Mucosa of descending colon (tissue), 3 donors: Measurements from ENCODE around the gene XRCC3. TPM values are rescaled to one million over a fixed set of nuclear protein-coding genes. Genes with fewer than 3 reads are reported as not detected.

ENCODE experiments used
- ATAC-seq: fragments of 200-7000 bp; cut with Tn5 transposase; one replicate; pipeline ENCODE4 v1.9.1; 2020; ENCODE audit warnings: mild to moderate bottlenecking, moderate library complexity
- DNase-seq, 3 donors: peaks; one replicate each; pipeline ENCODE4 v3.0.0-alpha.2; 2020
- H3K36me3 ChIP-seq: fragments of 200-600 bp; one replicate; pipeline ENCODE4 v1.8.0; 2021; ENCODE audit warnings: low read depth, mild to moderate bottlenecking
- H3K4me1 ChIP-seq: fragments of 200-600 bp; one replicate; pipeline ENCODE4 v1.8.0; 2021; ENCODE audit warnings: low read depth, mild to moderate bottlenecking
- H3K4me3 ChIP-seq: fragments of 200-600 bp; one replicate; pipeline ENCODE4 v1.8.0; 2021; ENCODE audit warnings: mild to moderate bottlenecking
- H3K9me3 ChIP-seq: fragments of 200-600 bp; one replicate; pipeline ENCODE4 v1.8.0; 2021; ENCODE audit warnings: mild to moderate bottlenecking
- intact Hi-C, 2 donors: fragments of 100-400 bp; cut with DNase I in 1 of 2; cut with micrococcal nuclease in 1 of 2; formaldehyde crosslinking; loops; one replicate each; pipeline versions ENCODE4 v1.11.0 to v1.11.1; 2022; cut with DNase I, micrococcal nuclease
- total RNA-seq, 3 donors: library from RNA; stranded (reverse); fragmentation: NEBNext Ultra II Directional in 2 of 3; extraction: Animal tissue kit (Norgen Biotek cat#: 25700) in 2 of 3; gene quantifications; one replicate each; pipeline versions ENCODE4 v1.2.1 to v1.2.4, GENCODE V29; 2021 to 2023
- TF ChIP-seq, protein P1 (sequence below): fragments of 200-600 bp; IDR thresholded peaks from one replicate; pipeline ENCODE4 v1.8.0; 2022; ENCODE audit warnings: antibody characterized with exemption, mild to moderate bottlenecking
- donor health status: DM: no; HTN: no; CAD: no; lungs with moderate emphysema.
- donor health status: DM: no; HTN: no; CAD: no.
- donor health status: DM: no; HTN: yes; CAD: no.

Gene XRCC3
- total RNA-seq, 3 donors from 2014 or later, result 7.7 to 17.8 (median 11.0) TPM

GRCh38 chr14:103700753-103701490 is 14.3 kb downstream of the XRCC3 start:
- Histone ChIP-seq H3K36me3 (no peaks in the 10 kb centered on the region), H3K4me1 (peaks cover 14% of the 10 kb centered on the region), H3K4me3 (no peak overlapping the region), H3K9me3 (no peaks in the 10 kb centered on the region)
- ATAC-seq (no peak), DNase-seq (peak in 1 of 3 donors; percentile 26)
- TF ChIP-seq, protein P1, sequence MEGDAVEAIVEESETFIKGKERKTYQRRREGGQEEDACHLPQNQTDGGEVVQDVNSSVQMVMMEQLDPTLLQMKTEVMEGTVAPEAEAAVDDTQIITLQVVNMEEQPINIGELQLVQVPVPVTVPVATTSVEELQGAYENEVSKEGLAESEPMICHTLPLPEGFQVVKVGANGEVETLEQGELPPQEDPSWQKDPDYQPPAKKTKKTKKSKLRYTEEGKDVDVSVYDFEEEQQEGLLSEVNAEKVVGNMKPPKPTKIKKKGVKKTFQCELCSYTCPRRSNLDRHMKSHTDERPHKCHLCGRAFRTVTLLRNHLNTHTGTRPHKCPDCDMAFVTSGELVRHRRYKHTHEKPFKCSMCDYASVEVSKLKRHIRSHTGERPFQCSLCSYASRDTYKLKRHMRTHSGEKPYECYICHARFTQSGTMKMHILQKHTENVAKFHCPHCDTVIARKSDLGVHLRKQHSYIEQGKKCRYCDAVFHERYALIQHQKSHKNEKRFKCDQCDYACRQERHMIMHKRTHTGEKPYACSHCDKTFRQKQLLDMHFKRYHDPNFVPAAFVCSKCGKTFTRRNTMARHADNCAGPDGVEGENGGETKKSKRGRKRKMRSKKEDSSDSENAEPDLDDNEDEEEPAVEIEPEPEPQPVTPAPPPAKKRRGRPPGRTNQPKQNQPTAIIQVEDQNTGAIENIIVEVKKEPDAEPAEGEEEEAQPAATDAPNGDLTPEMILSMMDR, result no peak
- intact Hi-C loops, result no loop called here

- intact Hi-C loops, result no loop called here
- TF ChIP-seq, protein P1, result no peak
- ATAC-seq (no peak), DNase-seq (peak in 2 of 3 donors; percentile 41 to 54)
- Histone ChIP-seq H3K36me3 (no peaks in the 10 kb centered on the region), H3K9me3 (no peaks in the 10 kb centered on the region), H3K4me1 (peaks cover 14% of the 10 kb centered on the region), H3K4me3 (no peak overlapping the region)
Measured at GRCh38 chr14:103699901-103700752, 15.1 kb downstream of the XRCC3 start.

GRCh38 chr14:103699261-103699661 is 16.0 kb downstream of the XRCC3 start:
- TF ChIP-seq, protein P1, result no peak
- Histone ChIP-seq H3K4me3 (no peak overlapping the region), H3K36me3 (no peaks in the 10 kb centered on the region), H3K4me1 (peaks cover 14% of the 10 kb centered on the region), H3K9me3 (no peaks in the 10 kb centered on the region)
- intact Hi-C loops, result no loop called here
- no peak for DNase-seq
- ATAC-seq, result no peak

GRCh38 chr14:103698380-103699260 is 16.6 kb downstream of the XRCC3 start:
- no peaks in the 10 kb centered on the region for H3K36me3 ChIP-seq
- TF ChIP-seq, protein P1, result no peak
- intact Hi-C loops, result no loop called here
- DNase-seq, result peak; percentile 86 to 87 (median 87)
- ATAC-seq, result peak; percentile 88
- peaks cover 14% of the 10 kb centered on the region for H3K4me1 ChIP-seq
- H3K4me3 ChIP-seq, result no peak overlapping the region
- no peaks in the 10 kb centered on the region for H3K9me3 ChIP-seq
